ENCODE measurements around the gene CIB2. TPM values are rescaled to one million over a fixed set of nuclear protein-coding genes. Genes with fewer than 3 reads are reported as not detected.

The CIB2 gene
- total RNA-seq, 2 donors from 2014 or later = 16.7 to 23.0 TPM

- WGBS = 82% methylated on average over 4 of the region's 4 CpGs
- intact Hi-C loops (cut with DNase I) = loop anchor here (5.0 kb wide), 1 partner anchor 97 kb away; no protein-coding TSS in a partner anchor
- Histone ChIP-seq H3K36me3 (no peaks in the 10 kb centered on the region), H3K4me1 (replicated peaks) (no peaks in the 10 kb centered on the region), H3K4me3 (no peak overlapping the region), H3K9me3 (no peaks in the 10 kb centered on the region), H3K27ac (no peak overlapping the region), H3K27me3 (replicated peaks; ENCODE audit: insufficient read depth) (no peaks in the 10 kb centered on the region)
- TF ChIP-seq POLR2A (IDR thresholded peaks at IDR 0.05) = no peak
- no peak for TF ChIP-seq POLR2AphosphoS5 (IDR thresholded peaks at IDR 0.05)
- TF ChIP-seq, protein P1, sequence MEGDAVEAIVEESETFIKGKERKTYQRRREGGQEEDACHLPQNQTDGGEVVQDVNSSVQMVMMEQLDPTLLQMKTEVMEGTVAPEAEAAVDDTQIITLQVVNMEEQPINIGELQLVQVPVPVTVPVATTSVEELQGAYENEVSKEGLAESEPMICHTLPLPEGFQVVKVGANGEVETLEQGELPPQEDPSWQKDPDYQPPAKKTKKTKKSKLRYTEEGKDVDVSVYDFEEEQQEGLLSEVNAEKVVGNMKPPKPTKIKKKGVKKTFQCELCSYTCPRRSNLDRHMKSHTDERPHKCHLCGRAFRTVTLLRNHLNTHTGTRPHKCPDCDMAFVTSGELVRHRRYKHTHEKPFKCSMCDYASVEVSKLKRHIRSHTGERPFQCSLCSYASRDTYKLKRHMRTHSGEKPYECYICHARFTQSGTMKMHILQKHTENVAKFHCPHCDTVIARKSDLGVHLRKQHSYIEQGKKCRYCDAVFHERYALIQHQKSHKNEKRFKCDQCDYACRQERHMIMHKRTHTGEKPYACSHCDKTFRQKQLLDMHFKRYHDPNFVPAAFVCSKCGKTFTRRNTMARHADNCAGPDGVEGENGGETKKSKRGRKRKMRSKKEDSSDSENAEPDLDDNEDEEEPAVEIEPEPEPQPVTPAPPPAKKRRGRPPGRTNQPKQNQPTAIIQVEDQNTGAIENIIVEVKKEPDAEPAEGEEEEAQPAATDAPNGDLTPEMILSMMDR (IDR thresholded peaks at IDR 0.05) = no peak
- DNase-seq (ENCODE audit: low spot score) = no peak
These were observed 27.1 kb downstream of the CIB2 start for GRCh38 chr15:78104119-78104479.

- Histone ChIP-seq H3K4me3 (no peak overlapping the region), H3K4me1 (replicated peaks) (no peaks in the 10 kb centered on the region), H3K27ac (no peak overlapping the region), H3K9me3 (no peaks in the 10 kb centered on the region), H3K27me3 (replicated peaks; ENCODE audit: insufficient read depth) (no peaks in the 10 kb centered on the region), H3K36me3 (no peaks in the 10 kb centered on the region)
- no peak for DNase-seq (ENCODE audit: low spot score)
- no peak for TF ChIP-seq POLR2A (IDR thresholded peaks at IDR 0.05)
- 77% methylated on average over 12 of the region's 12 CpGs for WGBS
- intact Hi-C loops (cut with DNase I) = loop anchor here (5.0 kb wide), 1 partner anchor 96 kb away; no protein-coding TSS in a partner anchor
These were observed 27.7 kb downstream of the CIB2 start for GRCh38 chr15:78103406-78104118.

- 88% methylated on average over 6 of the region's 6 CpGs for WGBS
- no peak overlapping the region for H3K4me3 ChIP-seq
- intact Hi-C loops (cut with DNase I) = loop anchor here (5.0 kb wide), 1 partner anchor 95 kb away; no protein-coding TSS in a partner anchor
- no peaks in the 10 kb centered on the region for H3K4me1 ChIP-seq (replicated peaks)
- no peaks in the 10 kb centered on the region for H3K36me3 ChIP-seq
- H3K9me3 ChIP-seq = no peaks in the 10 kb centered on the region
- no peak for DNase-seq (ENCODE audit: low spot score)
- H3K27me3 ChIP-seq (replicated peaks; ENCODE audit: insufficient read depth) = no peaks in the 10 kb centered on the region
- TF ChIP-seq POLR2AphosphoS5 (IDR thresholded peaks at IDR 0.05) (no peak), POLR2A (IDR thresholded peaks at IDR 0.05) (no peak)
- TF ChIP-seq, protein P1 (IDR thresholded peaks at IDR 0.05) = no peak
- no peak overlapping the region for H3K27ac ChIP-seq
These were observed 28.5 kb downstream of the CIB2 start for GRCh38 chr15:78102741-78103140.

DNA sequence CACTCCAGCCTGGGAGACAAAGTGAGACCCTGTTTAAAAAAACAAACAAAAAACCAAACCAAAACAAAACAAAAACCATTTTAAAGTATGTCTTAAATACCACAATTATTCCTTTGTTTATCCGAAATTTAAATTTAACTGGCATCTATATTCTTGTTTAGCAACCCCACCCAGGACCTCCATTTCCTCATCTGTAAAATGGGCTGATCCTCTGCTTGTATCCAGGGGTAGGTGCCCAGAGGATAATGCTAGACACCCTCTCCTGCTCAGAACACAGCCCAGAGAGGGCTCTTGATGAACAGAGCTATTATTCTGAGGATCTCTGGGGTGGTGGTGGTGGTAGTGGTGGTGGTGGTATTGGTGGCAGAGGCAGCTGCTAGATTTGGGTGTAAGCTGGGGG lies 29.0 kb downstream of the CIB2 start:
- H3K4me1 ChIP-seq (replicated peaks) = no peaks in the 10 kb centered on the region
- no peak overlapping the region for H3K4me3 ChIP-seq
- no peak for DNase-seq (ENCODE audit: low spot score)
- intact Hi-C loops (cut with DNase I) = loop anchor here (5.0 kb wide), 1 partner anchor 95 kb away; no protein-coding TSS in a partner anchor
- TF ChIP-seq POLR2A (IDR thresholded peaks at IDR 0.05) (no peak), POLR2AphosphoS5 (IDR thresholded peaks at IDR 0.05) (no peak)
- TF ChIP-seq, protein P1 (IDR thresholded peaks at IDR 0.05) = no peak
- H3K27ac ChIP-seq = no peak overlapping the region
- 88% methylated on average over 1 of the region's 1 CpG for WGBS
- no peaks in the 10 kb centered on the region for H3K27me3 ChIP-seq (replicated peaks; ENCODE audit: insufficient read depth)
- no peaks in the 10 kb centered on the region for H3K9me3 ChIP-seq
- H3K36me3 ChIP-seq = no peaks in the 10 kb centered on the region

DNA sequence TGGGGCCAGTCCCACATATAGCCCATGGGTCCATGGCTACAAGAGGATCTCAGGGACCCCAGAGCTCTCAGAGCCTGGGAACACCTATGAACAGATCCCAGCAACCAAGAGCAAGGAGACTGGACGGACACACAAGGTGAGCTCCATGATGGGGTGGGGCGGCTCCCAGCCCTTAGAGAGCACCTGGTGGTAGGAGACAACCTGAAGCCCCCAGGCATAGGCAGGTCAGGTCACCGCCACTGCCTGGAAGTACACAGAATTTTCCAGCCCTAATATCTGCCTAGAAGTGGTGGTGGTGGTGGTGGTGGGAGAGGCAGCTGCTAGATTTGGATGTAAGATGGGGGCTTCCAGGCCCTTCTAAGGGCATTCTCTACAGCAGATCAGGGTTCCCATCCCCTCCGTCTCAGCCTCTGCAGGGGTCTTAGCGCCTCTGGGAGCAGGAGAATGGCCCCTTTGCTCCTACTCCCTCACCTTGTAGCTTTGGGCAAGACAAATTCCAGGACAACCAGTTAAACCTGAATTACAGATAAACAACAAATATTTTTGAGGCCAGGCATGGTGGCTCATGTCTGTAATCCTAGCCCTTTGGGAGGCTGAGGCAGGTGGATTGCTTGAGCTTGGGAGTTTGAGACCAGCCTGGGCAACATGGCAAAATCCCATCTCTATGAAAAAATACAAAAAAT lies 29.7 kb downstream of the CIB2 start:
- Histone ChIP-seq H3K9me3 (no peaks in the 10 kb centered on the region), H3K4me3 (no peak overlapping the region), H3K27ac (no peak overlapping the region), H3K4me1 (replicated peaks) (no peaks in the 10 kb centered on the region), H3K27me3 (replicated peaks; ENCODE audit: insufficient read depth) (no peaks in the 10 kb centered on the region), H3K36me3 (no peaks in the 10 kb centered on the region)
- TF ChIP-seq POLR2AphosphoS5 (IDR thresholded peaks at IDR 0.05) (no peak), POLR2A (IDR thresholded peaks at IDR 0.05) (no peak)
- TF ChIP-seq, protein P1 (IDR thresholded peaks at IDR 0.05) = no peak
- no peak for DNase-seq (ENCODE audit: low spot score)
- WGBS = 96% methylated on average over 4 of the region's 5 CpGs
- intact Hi-C loops (cut with DNase I) = loop anchor here (5.0 kb wide), 1 partner anchor 94 kb away; no protein-coding TSS in a partner anchor

Measured in prostate gland (tissue), 2 donors.